Measurements from ENCODE around the gene SEPTIN10. TPM values are rescaled to one million over a fixed set of nuclear protein-coding genes. Genes with fewer than 3 reads are reported as not detected.

Gene SEPTIN10
- total RNA-seq, 1 experiment from 2014 or later: 100.0 TPM

GRCh38 chr2:109493176-109493935 is 120.4 kb downstream of the SEPTIN10 start:
- ATAC-seq (no peak), DNase-seq (ENCODE audit: low read depth, low spot score) (no peak)
- no peaks in the 10 kb centered on the region for H3K36me3 ChIP-seq (ENCODE audit: control insufficient read depth, insufficient read depth, low read length)
- TF ChIP-seq POLR2AphosphoS5 (IDR thresholded peaks at IDR 0.05; ENCODE audit: low read depth, low read length): no peak
- no peaks in the 10 kb centered on the region for H3K9me3 ChIP-seq (ENCODE audit: control insufficient read depth, insufficient read depth, low read depth, low read length)
- no peaks in the 10 kb centered on the region for H3K4me1 ChIP-seq (ENCODE audit: control insufficient read depth, insufficient read depth, low read length)
- in situ Hi-C loops (cut with HindIII; ENCODE audit: low pct_unique_long_range_greater_than_20kb, low sequenced_read_pairs): no loop called here
- POLR2A ChIA-PET: no interaction called here
- H3K27ac ChIP-seq (ENCODE audit: low read length): no peak overlapping the region
- H3K27me3 ChIP-seq (ENCODE audit: control insufficient read depth, insufficient read depth, low read length): no peaks in the 10 kb centered on the region
- CTCF ChIA-PET: no interaction called here
- no TSS peak for BruUV-seq (replicated peaks)
- intact Hi-C loops (cut with micrococcal nuclease; ENCODE audit: unreplicated experiment): no loop called here
- no peak overlapping the region for H3K4me3 ChIP-seq (ENCODE audit: low read depth in 2 of 2, low read length in 2 of 2)

Other genes with a start within 250 kb of the SEPTIN10 start
- 23.4 TPM for gene SOWAHC, start 398 bp upstream of the SEPTIN10 start, total RNA-seq (2021; ENCODE audit: unreplicated experiment)
- 97.9 TPM for gene RGPD5, start 180.3 kb upstream of the SEPTIN10 start, total RNA-seq (2021; ENCODE audit: unreplicated experiment)